ENCODE measurements around the gene SCT. TPM values are rescaled to one million over a fixed set of nuclear protein-coding genes. Genes with fewer than 3 reads are reported as not detected.
A peak's percentile ranks its signal among the peaks of the same experiment; 100 is the strongest.

Gene SCT
- total RNA-seq, 2 experiments from 2014 or later = not detected

GRCh38 chr11:597166-597725, 29.7 kb downstream of the SCT start:
- no peaks in the 10 kb centered on the region for H3K27me3 ChIP-seq (ENCODE audit: control insufficient read depth in 1 of 2, insufficient read depth in 2 of 2, low read length in 2 of 2)
- H3K4me1 ChIP-seq (ENCODE audit: insufficient read depth, low read length) = peaks cover 7% of the 10 kb centered on the region
- Mint-ChIP-seq H3K27ac (peak overlapping the region; percentile 31), H3K4me3 (no peak overlapping the region), H3K4me1 (ENCODE audit: low read depth) (no peaks in the 10 kb centered on the region), H3K9me3 (no peaks in the 10 kb centered on the region), H3K36me3 (ENCODE audit: low read depth) (peaks cover 84% of the 10 kb centered on the region), H3K27me3 (no peaks in the 10 kb centered on the region)
- no peak overlapping the region for H3K4me3 ChIP-seq (ENCODE audit: low read length)
- no peak overlapping the region for H3K27ac ChIP-seq (ENCODE audit: low read depth in 1 of 2, low read length in 2 of 2)
- no peaks in the 10 kb centered on the region for H3K9me3 ChIP-seq (ENCODE audit: control insufficient read depth in 1 of 2, insufficient read depth in 1 of 2, low read length in 2 of 2)
- intact Hi-C loops (cut with DNase I, micrococcal nuclease) = no loop called here
- no peak for TF ChIP-seq CTCF (IDR thresholded peaks at IDR 0.05)
- DNase-seq = peak in 1 of 14 experiments; percentile 29
- ATAC-seq (ENCODE audit: poor library complexity) = no peak
- CTCF ChIA-PET = no interaction called here
- H3K36me3 ChIP-seq (ENCODE audit: insufficient read depth, low read length) = peaks cover 87% of the 10 kb centered on the region
- POLR2A ChIA-PET = no interaction called here

GRCh38 chr11:596374-596773, 30.6 kb downstream of the SCT start:
- no peak for ATAC-seq (ENCODE audit: poor library complexity)
- POLR2A ChIA-PET = interaction anchor here (1.3 kb wide), 1 partner anchor 18 kb away, joined by 3 read pairs; no protein-coding TSS in a partner anchor
- peak in 1 of 14 experiments; percentile 48 for DNase-seq

GRCh38 chr11:595400-595799, 31.6 kb downstream of the SCT start:
- H3K27ac Mint-ChIP-seq = no peak overlapping the region
- H3K27ac ChIP-seq (ENCODE audit: low read depth in 1 of 2, low read length in 2 of 2) = no peak overlapping the region
- DNase-seq = no peak
- peaks cover 7% of the 10 kb centered on the region for H3K4me1 ChIP-seq (ENCODE audit: insufficient read depth, low read length)
- no peak overlapping the region for H3K4me3 Mint-ChIP-seq
- peaks cover 89% of the 10 kb centered on the region for H3K36me3 Mint-ChIP-seq (ENCODE audit: low read depth)
- POLR2A ChIA-PET = interaction anchor here (1.3 kb wide), 1 partner anchor 19 kb away, joined by 3 read pairs; no protein-coding TSS in a partner anchor
- no peak for ATAC-seq (ENCODE audit: poor library complexity)
- no peak overlapping the region for H3K4me3 ChIP-seq (ENCODE audit: low read length)
- no peaks in the 10 kb centered on the region for H3K9me3 Mint-ChIP-seq
- no peaks in the 10 kb centered on the region for H3K4me1 Mint-ChIP-seq (ENCODE audit: low read depth)
- peaks cover 82% of the 10 kb centered on the region for H3K36me3 ChIP-seq (ENCODE audit: insufficient read depth, low read length)
- intact Hi-C loops (cut with DNase I, micrococcal nuclease) = no loop called here
- CTCF ChIA-PET = interaction anchor here (0.5 kb wide), 1 partner anchor 71 kb away, joined by 4 read pairs; no protein-coding TSS in a partner anchor
- H3K27me3 ChIP-seq (ENCODE audit: control insufficient read depth in 1 of 2, insufficient read depth in 2 of 2, low read length in 2 of 2) = no peaks in the 10 kb centered on the region
- H3K27me3 Mint-ChIP-seq = no peaks in the 10 kb centered on the region
- no peaks in the 10 kb centered on the region for H3K9me3 ChIP-seq (ENCODE audit: control insufficient read depth in 1 of 2, insufficient read depth in 1 of 2, low read length in 2 of 2)
- TF ChIP-seq CTCF (IDR thresholded peaks at IDR 0.05) = no peak

More at GRCh38 chr11:596374-596773, 30.6 kb downstream of the SCT start:
- no peak overlapping the region for H3K4me3 Mint-ChIP-seq
- no peak overlapping the region for H3K4me3 ChIP-seq (ENCODE audit: low read length)
- TF ChIP-seq CTCF (IDR thresholded peaks at IDR 0.05) = no peak
- no peaks in the 10 kb centered on the region for H3K9me3 ChIP-seq (ENCODE audit: control insufficient read depth in 1 of 2, insufficient read depth in 1 of 2, low read length in 2 of 2)
- peaks cover 7% of the 10 kb centered on the region for H3K4me1 ChIP-seq (ENCODE audit: insufficient read depth, low read length)
- H3K27ac ChIP-seq (ENCODE audit: low read depth in 1 of 2, low read length in 2 of 2) = no peak overlapping the region
- intact Hi-C loops (cut with DNase I, micrococcal nuclease) = no loop called here
- CTCF ChIA-PET = no interaction called here
- peaks cover 82% of the 10 kb centered on the region for H3K36me3 Mint-ChIP-seq (ENCODE audit: low read depth)
- no peaks in the 10 kb centered on the region for H3K9me3 Mint-ChIP-seq
- H3K27ac Mint-ChIP-seq = peak overlapping the region; percentile 31
- peaks cover 83% of the 10 kb centered on the region for H3K36me3 ChIP-seq (ENCODE audit: insufficient read depth, low read length)
- H3K4me1 Mint-ChIP-seq (ENCODE audit: low read depth) = no peaks in the 10 kb centered on the region
- H3K27me3 Mint-ChIP-seq = no peaks in the 10 kb centered on the region
- H3K27me3 ChIP-seq (ENCODE audit: control insufficient read depth in 1 of 2, insufficient read depth in 2 of 2, low read length in 2 of 2) = no peaks in the 10 kb centered on the region

Data from CD4-positive, alpha-beta T cell (primary cell).